Aorta (tissue), 5 donors: ENCODE data around the gene MSH2. TPM values are rescaled to one million over a fixed set of nuclear protein-coding genes. Genes with fewer than 3 reads are reported as not detected.

ENCODE experiments used
- ATAC-seq: fragments of 200-7000 bp; cut with Tn5 transposase; one replicate; pipeline ENCODE4 v1.9.1; 2022; ENCODE audit warnings: moderate library complexity; ENCODE audit not compliant: low FRiP score
- DNase-seq, 2 donors: peaks; one replicate each; pipeline ENCODE4 v3.0.0-alpha.2; 2020
- H3K27ac ChIP-seq, 2 donors: one replicate each; pipeline ENCODE4 v1.5.1; 2013; ENCODE audit warnings: low read length in 2 of 2, mild to moderate bottlenecking in 2 of 2, moderate library complexity in 2 of 2, control low read depth in 1 of 2, inconsistent platforms in 1 of 2, low read depth in 1 of 2
- H3K27me3 ChIP-seq, 2 donors: one replicate each; pipeline ENCODE4 v1.6.1; 2013; ENCODE audit warnings: control low read depth in 1 of 2, low read length in 1 of 2, mild to moderate bottlenecking in 1 of 2, moderate library complexity in 1 of 2; ENCODE audit not compliant: insufficient read depth in 2 of 2, control insufficient read depth in 1 of 2
- H3K36me3 ChIP-seq, 2 donors: one replicate each; pipeline ENCODE4 v1.6.1; 2013; ENCODE audit warnings: control low read depth in 1 of 2, low read length in 1 of 2, mild to moderate bottlenecking in 1 of 2; ENCODE audit not compliant: insufficient read depth in 2 of 2, control insufficient read depth in 1 of 2
- H3K4me1 ChIP-seq, 2 donors: one replicate each; pipeline ENCODE4 v1.6.1; 2013; ENCODE audit warnings: low read length in 2 of 2, control low read depth in 1 of 2, mild to moderate bottlenecking in 1 of 2, moderate library complexity in 1 of 2; ENCODE audit not compliant: insufficient read depth in 2 of 2, control insufficient read depth in 1 of 2
- H3K4me3 ChIP-seq, 2 donors: one replicate each; pipeline ENCODE4 v1.5.1; 2013; ENCODE audit warnings: low read length in 2 of 2, control low read depth in 1 of 2, mild to moderate bottlenecking in 1 of 2
- H3K9me3 ChIP-seq: one replicate; pipeline ENCODE4 v1.6.1; 2013; ENCODE audit warnings: mild to moderate bottlenecking, low read length; ENCODE audit not compliant: control insufficient read depth
- WGBS, 2 donors: extraction: QIAGEN DNeasy Blood & Tissue Kit; methylation state at CpG; one replicate each; pipeline ENCODE4 v1.1.7; 2013; 5-methylcytosine and 5-hydroxymethylcytosine counted together
- intact Hi-C, 2 donors: fragments of 100-400 bp; cut with DNase I; formaldehyde crosslinking; loops; one replicate each; pipeline versions ENCODE4 v1.14.2 to v1.15.0; 2022
- polyA plus RNA-seq, 2 donors: library from polyadenylated mRNA; stranded (reverse); fragments of 200-250 nt; gene quantifications; one replicate each; pipeline ENCODE4 v1.2.3, GENCODE V29; 2013
- total RNA-seq, 2 donors: library from RNA; stranded (reverse); fragmentation: NEBNext Ultra II Directional; extraction: Animal tissue kit (Norgen Biotek cat#: 25700); gene quantifications; one replicate each; pipeline ENCODE4 v1.2.1, GENCODE V29; 2021
- donor health status: healthy with polysubstance abuse.
- donor health status: Bipolar disorder and iron deficiency.
- donor health status: DM: no; HTN: no; CAD: no.
- donor health status: DM: no; HTN: no; CAD: no.
- donor health status: DM: yes; HTN: yes; CAD: no.

Gene MSH2
- total and polyA plus RNA-seq, 4 donors, result 5.5 to 15.4 (median 6.1) TPM

DNA sequence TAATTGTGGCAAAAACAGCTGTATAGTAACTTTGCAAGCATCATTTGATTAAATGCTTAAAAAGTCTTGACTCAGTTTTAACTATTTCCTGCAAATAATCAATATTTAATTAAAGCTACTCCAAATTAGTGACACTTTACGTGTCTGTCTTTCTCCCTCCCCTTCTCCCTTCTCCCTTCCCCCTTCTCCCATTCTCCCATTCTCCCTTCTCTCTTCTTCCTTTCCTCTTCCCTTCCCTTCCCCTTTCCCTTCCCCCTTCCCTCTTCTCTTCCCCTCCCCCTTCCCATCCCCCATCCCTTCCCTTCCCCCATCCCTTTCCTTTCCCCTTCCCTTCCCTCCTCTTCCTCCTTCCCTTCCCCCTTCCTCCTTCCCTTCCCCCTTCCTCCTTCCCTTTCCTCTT is 76.9 kb downstream of the MSH2 start:
- no peaks in the 10 kb centered on the region for H3K9me3 ChIP-seq
- H3K4me1 ChIP-seq, result no peaks in the 10 kb centered on the region
- no peak overlapping the region for H3K4me3 ChIP-seq
- DNase-seq (no peak), ATAC-seq (no peak)
- intact Hi-C loops, result no loop called here
- no peaks in the 10 kb centered on the region for H3K36me3 ChIP-seq
- H3K27ac ChIP-seq, result no peak overlapping the region
- H3K27me3 ChIP-seq, result no peaks in the 10 kb centered on the region
- WGBS, 2 donors, result 97 to 98% methylated on average over 1 of the region's 1 CpG

DNA sequence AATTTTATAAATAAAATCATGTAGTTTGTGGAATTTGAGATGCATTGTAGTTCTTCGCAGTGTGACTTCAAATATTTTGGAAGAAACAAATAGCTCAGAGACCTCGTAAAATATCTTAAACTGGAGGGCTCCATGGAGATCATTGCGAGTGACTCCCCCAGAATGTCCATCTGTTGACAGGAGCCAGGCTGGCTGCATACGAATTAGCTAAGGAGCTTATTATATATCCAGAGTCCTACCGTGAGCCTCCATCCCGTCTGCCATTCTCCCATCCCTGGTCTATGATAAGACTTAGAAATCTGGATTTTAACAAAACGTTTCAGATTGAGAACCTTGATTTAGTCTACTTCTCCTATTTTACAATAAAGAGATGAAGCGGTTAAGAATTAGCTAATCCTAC is 80.2 kb downstream of the MSH2 start:
- H3K9me3 ChIP-seq, result no peaks in the 10 kb centered on the region
- no peak for ATAC-seq
- 93% methylated on average over 8 of the region's 8 CpGs for WGBS, 2 donors
- intact Hi-C loops, result no loop called here
- no peaks in the 10 kb centered on the region for H3K27me3 ChIP-seq
- H3K4me3 ChIP-seq, result no peak overlapping the region
- no peaks in the 10 kb centered on the region for H3K4me1 ChIP-seq
- no peak for DNase-seq
- no peaks in the 10 kb centered on the region for H3K36me3 ChIP-seq
- no peak overlapping the region for H3K27ac ChIP-seq

DNA sequence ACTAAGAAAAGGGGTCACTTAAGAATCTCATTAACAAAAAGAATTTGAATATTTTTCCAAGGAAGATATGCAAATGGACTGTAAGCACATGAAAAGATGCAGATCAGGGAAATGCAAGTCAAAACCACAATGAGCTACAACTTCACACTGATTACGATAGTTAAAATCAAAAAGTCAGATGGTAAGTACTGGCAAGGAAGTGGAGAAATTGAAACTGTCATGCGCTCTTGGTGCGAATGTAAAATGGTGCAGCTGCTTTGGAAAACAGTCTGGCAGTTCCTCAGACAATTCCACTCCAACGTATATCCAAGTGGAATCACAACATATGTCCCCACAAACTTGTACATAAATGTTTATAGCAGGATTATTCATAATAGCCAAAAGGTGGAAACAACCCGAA is 81.4 kb downstream of the MSH2 start:
- ATAC-seq, result no peak
- no peaks in the 10 kb centered on the region for H3K27me3 ChIP-seq
- no peak for DNase-seq
- no peaks in the 10 kb centered on the region for H3K9me3 ChIP-seq
- no peak overlapping the region for H3K27ac ChIP-seq
- 97 to 98% methylated on average over 5 of the region's 5 CpGs for WGBS, 2 donors
- no peaks in the 10 kb centered on the region for H3K4me1 ChIP-seq
- intact Hi-C loops, result no loop called here
- no peaks in the 10 kb centered on the region for H3K36me3 ChIP-seq
- H3K4me3 ChIP-seq, result no peak overlapping the region

DNA sequence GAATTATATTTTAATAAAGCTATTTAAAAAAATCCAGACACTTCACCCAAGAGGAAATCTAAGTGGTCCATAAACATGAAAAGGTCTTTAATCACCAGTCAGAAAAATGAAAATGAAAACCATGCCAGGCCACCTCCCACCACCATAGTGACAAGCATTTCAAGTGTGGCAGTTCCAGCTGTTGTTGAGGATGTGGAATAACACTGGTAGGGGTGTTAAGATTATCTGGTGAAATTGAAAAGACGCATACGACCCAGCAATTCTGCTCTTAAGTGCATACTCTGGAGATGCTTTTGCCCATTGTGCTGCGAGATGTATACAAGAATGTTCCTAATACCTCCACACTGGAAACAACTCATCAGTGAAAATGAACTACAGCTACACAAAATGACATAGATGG is 82.2 kb downstream of the MSH2 start:
- ATAC-seq (no peak), DNase-seq (no peak)
- H3K27me3 ChIP-seq, result no peaks in the 10 kb centered on the region
- H3K36me3 ChIP-seq, result no peaks in the 10 kb centered on the region
- no peaks in the 10 kb centered on the region for H3K9me3 ChIP-seq
- intact Hi-C loops, result no loop called here
- H3K4me1 ChIP-seq, result no peaks in the 10 kb centered on the region
- WGBS, 2 donors, result 93 to 96% methylated on average over 3 of the region's 3 CpGs
- H3K27ac ChIP-seq, result no peak overlapping the region
- H3K4me3 ChIP-seq, result no peak overlapping the region

DNA sequence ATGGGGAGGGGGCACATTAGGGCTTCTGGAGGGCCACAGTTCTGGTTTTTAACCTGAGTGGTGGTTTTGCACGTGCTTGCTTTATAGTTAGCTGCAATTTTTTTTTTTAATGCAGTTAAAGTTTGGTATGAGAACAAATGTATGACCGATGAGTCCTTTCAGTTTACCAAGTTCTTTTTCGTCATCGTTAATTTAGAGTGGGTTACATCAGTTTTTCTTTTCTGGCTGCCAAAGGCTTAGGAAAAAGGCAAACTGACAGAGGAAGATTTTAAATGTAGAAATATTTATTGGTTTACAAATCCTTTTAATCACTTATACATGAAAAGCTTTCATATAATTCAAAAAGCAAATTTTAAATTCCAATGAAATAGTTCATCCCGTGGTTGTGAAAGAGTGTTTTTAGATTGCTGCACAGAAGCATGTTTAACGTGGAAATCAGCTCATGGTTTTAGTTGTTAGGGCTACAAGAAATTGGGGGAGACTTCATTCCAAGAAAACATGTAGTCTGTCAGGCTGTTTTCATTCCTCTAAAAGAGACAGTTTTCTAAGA is 82.9 kb downstream of the MSH2 start:
- intact Hi-C loops, result no loop called here
- Histone ChIP-seq H3K4me3 (no peak overlapping the region), H3K4me1 (no peaks in the 10 kb centered on the region), H3K36me3 (no peaks in the 10 kb centered on the region), H3K27me3 (no peaks in the 10 kb centered on the region), H3K27ac (no peak overlapping the region), H3K9me3 (no peaks in the 10 kb centered on the region)
- no peak for DNase-seq
- WGBS, 2 donors, result 92% methylated on average over 6 of the region's 6 CpGs
- ATAC-seq, result no peak

DNA sequence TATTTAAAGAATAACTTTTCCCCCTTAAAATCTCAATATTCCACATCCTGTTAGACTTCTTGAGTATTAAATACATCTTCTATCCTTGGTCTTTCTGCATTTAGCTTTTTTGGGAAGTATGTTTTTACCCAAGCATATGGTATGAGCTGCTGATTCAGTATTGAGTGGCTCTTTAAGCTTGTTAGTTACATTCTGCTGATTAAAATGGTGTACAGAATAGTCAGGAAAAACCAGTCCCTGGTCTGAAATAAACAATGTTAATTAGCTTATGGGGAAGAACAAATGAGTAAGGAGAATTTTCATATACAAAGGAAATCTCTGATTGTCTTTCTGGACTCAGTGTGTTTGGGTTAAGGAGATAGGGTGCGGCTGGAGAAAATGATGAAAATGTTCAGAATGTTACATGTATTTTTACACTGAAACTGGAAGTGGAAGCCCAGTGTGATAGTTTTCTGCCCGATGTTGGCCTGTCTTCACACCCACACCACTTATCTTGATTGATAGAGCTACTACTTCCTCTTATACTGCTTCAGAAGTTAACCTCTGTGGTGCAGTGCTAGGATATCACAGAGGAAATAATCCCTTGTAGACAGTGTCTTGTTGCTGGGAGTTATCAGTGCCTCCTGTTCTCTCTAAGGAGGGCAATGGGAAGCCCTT is 84.0 kb downstream of the MSH2 start:
- ATAC-seq, result no peak
- no peaks in the 10 kb centered on the region for H3K36me3 ChIP-seq
- intact Hi-C loops, result no loop called here

DNA sequence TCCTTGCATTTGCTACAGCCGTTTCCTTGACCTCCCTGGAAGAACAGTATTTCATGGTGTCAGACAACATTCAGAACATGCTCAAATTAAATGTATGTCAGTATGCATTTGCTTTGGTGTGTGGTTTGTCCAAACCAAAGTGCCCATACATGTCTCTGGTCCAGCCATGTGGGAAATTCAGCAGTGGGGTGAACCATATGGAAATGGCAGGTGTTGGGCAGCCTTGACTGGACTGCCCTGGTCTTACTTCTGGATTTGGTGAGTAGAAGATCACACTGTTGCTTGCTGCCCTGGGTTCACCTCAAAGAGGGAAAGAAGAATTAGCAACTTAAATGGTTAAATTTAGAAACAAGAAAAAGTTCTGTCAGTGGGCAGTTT is 84.5 kb downstream of the MSH2 start:
- Histone ChIP-seq H3K27me3 (no peaks in the 10 kb centered on the region), H3K36me3 (no peaks in the 10 kb centered on the region), H3K27ac (no peak overlapping the region), H3K9me3 (no peaks in the 10 kb centered on the region), H3K4me3 (no peak overlapping the region), H3K4me1 (no peaks in the 10 kb centered on the region)
- ATAC-seq (no peak), DNase-seq (no peak)
- intact Hi-C loops, result no loop called here
- 89 to 95% methylated on average over 1 of the region's 1 CpG for WGBS, 2 donors

More for the DNA sequence above, 84.0 kb downstream of the MSH2 start:
- no peaks in the 10 kb centered on the region for H3K4me1 ChIP-seq
- no peak overlapping the region for H3K4me3 ChIP-seq
- DNase-seq, result no peak
- H3K27me3 ChIP-seq, result no peaks in the 10 kb centered on the region
- WGBS, 2 donors, result 50 to 54% methylated on average over 2 of the region's 2 CpGs
- H3K9me3 ChIP-seq, result no peaks in the 10 kb centered on the region
- H3K27ac ChIP-seq, result no peak overlapping the region

DNA sequence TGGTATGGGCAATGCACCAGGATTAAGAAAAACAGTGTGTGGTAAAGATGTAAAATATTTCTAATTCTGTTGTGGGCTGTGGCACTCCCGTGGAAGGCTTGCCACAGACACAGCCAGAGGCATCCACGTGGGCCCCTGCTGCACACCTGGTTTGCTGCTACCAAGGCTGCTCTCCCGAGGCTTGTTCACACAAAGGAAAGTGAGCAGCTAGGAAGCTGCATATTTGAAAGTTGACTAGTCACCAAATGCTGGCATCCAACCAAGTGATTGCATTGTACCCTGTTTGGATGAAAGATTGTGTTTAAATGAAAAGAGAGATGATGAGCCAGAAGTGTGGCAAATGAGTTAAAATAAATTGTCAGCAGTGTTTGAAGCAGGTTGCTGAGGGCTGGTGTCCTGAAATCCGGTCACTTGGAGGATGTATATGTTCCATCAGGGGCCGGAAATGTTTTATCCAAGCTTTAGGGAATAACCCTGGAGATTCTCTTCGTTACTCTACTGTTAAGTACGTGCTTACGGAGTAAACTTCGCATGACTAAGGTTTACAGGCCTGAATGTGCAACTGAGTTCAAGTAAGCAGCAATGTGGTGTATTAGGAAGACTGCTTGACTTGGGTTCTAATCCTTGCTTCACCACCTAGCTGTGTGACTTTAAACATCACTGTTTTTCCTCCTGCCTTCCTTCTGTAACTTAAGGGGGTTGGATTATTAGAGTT is 86.1 kb downstream of the MSH2 start:
- no peak overlapping the region for H3K27ac ChIP-seq
- H3K4me1 ChIP-seq, result no peaks in the 10 kb centered on the region
- DNase-seq, result no peak
- no peaks in the 10 kb centered on the region for H3K27me3 ChIP-seq
- H3K4me3 ChIP-seq, result no peak overlapping the region
- WGBS, 2 donors, result 73 to 78% methylated on average over 9 of the region's 9 CpGs
- H3K36me3 ChIP-seq, result no peaks in the 10 kb centered on the region
- intact Hi-C loops, result no loop called here
- peaks cover 2% of the 10 kb centered on the region for H3K9me3 ChIP-seq
- ATAC-seq, result no peak

DNA sequence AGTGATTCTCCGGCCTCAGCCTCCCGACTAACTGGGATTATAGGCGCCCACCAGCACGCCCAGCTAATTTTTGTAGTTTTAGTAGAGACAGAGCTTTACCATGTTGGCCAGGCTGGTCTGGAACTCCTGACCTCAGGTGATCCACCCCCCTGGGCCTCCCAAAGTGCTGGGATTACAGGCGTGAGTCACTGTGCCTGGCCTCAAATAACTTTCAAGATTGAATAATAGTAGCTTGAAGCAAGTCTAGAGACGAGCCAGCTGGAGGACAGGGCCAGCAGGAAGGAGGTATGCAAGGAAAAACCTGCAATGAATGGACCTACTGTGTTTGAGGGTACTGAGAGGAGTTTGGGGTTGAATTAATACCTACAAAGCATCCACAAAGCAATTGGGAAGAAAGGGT is 87.5 kb downstream of the MSH2 start:
- 85 to 87% methylated on average over 6 of the region's 6 CpGs for WGBS, 2 donors
- Histone ChIP-seq H3K27ac (no peak overlapping the region), H3K36me3 (no peaks in the 10 kb centered on the region), H3K4me1 (no peaks in the 10 kb centered on the region), H3K27me3 (no peaks in the 10 kb centered on the region), H3K4me3 (no peak overlapping the region), H3K9me3 (peaks cover 2% of the 10 kb centered on the region)
- ATAC-seq (no peak), DNase-seq (no peak)
- intact Hi-C loops, result no loop called here
